Left lung (tissue), 10 donors: ENCODE measurements around the gene DDX31. TPM values are rescaled to one million over a fixed set of nuclear protein-coding genes. Genes with fewer than 3 reads are reported as not detected.

Experiments
- ATAC-seq: fragments of 200-7000 bp; cut with Tn5 transposase; one replicate; pipeline ENCODE4 v1.9.1; 2020; ENCODE audit warnings: moderate library complexity
- DNase-seq, 4 donors: peaks; one replicate each; pipeline ENCODE4 v3.0.0-alpha.2; 2013 to 2020
- H3K27ac ChIP-seq, 2 donors: fragments of 200-600 bp; sonication (generic) in 1 of 2; one replicate each; pipeline versions ENCODE4 v1.5.0 to v1.8.0; 2020 to 2021
- H3K27me3 ChIP-seq, 2 donors: fragments of 200-600 bp; sonication (generic) in 1 of 2; one replicate each; pipeline versions ENCODE4 v1.5.0 to v1.8.0; 2020 to 2021
- H3K36me3 ChIP-seq, 2 donors: fragments of 200-600 bp; sonication (generic) in 1 of 2; one replicate each; pipeline versions ENCODE4 v1.5.0 to v1.8.0; 2020 to 2021
- H3K4me1 ChIP-seq, 2 donors: fragments of 200-600 bp; one replicate each; pipeline ENCODE4 v1.8.0; 2021
- H3K4me3 ChIP-seq, 2 donors: fragments of 200-600 bp; sonication (generic) in 1 of 2; one replicate each; pipeline versions ENCODE4 v1.5.0 to v1.8.0; 2020 to 2021; ENCODE audit warnings: mild to moderate bottlenecking in 1 of 2
- H3K9me3 ChIP-seq, 2 donors: fragments of 200-600 bp; sonication (generic) in 1 of 2; one replicate each; pipeline versions ENCODE4 v1.5.0 to v1.8.0; 2020 to 2021
- intact Hi-C, 2 donors: fragments of 100-400 bp; cut with DNase I; formaldehyde crosslinking; loops; one replicate each; pipeline versions ENCODE4 v1.11.2 to v1.14.2; 2022
- polyA plus RNA-seq, 6 donors: library from polyadenylated mRNA; unstranded; fragments of 120-200 nt; gene quantifications; one replicate each; pipeline ENCODE4 v1.2.1, GENCODE V29; 2013; ENCODE audit not compliant: insufficient read length in 6 of 6
- total RNA-seq, 2 donors: library from RNA; stranded (reverse); fragmentation: NEBNext Ultra II Directional; extraction: Animal tissue kit (Norgen Biotek cat#: 25700); gene quantifications; one replicate each; pipeline ENCODE4 v1.2.1, GENCODE V29; 2021
- TF ChIP-seq, protein P1 (sequence below), 2 donors: fragments of 200-600 bp; sonication (generic) in 1 of 2; IDR thresholded peaks; one replicate each; pipeline versions ENCODE4 v1.5.0 to v1.8.0; 2021; ENCODE audit warnings: antibody characterized with exemption in 2 of 2
- donor health status: DM: no; HTN: yes; CAD: no.
- donor health status: DM: no; HTN: no; CAD: no.

DDX31 gene
- total and polyA plus RNA-seq, 8 donors = 12.0 to 16.5 (median 14.9) TPM

DNA sequence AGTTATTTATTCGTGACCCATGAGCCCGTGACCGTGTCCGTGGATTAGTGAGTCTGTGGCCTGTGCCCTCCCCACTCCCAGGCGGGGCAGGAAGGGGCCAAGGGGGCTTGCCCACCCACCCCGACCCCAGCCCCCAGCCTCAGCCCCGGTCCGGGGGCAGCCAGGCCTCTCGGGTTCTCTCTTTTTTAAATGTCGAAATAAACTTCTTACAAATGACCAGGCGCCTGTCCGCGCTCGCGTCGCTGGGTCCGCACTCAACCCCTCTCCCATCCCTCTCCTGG lies 79.8 kb downstream of the DDX31 start:
- Histone ChIP-seq H3K4me3 (no peak overlapping the region), H3K36me3 (peaks cover 0 to 23% of the 10 kb centered on the region in 2 donors), H3K4me1 (peaks cover 0 to 12% of the 10 kb centered on the region in 2 donors), H3K27ac (no peak overlapping the region), H3K9me3 (no peaks in the 10 kb centered on the region), H3K27me3 (peaks cover 75 to 78% of the 10 kb centered on the region in 2 donors)
- no peak for DNase-seq
- intact Hi-C loops = no loop called here
- no peak for ATAC-seq
- TF ChIP-seq, protein P1, sequence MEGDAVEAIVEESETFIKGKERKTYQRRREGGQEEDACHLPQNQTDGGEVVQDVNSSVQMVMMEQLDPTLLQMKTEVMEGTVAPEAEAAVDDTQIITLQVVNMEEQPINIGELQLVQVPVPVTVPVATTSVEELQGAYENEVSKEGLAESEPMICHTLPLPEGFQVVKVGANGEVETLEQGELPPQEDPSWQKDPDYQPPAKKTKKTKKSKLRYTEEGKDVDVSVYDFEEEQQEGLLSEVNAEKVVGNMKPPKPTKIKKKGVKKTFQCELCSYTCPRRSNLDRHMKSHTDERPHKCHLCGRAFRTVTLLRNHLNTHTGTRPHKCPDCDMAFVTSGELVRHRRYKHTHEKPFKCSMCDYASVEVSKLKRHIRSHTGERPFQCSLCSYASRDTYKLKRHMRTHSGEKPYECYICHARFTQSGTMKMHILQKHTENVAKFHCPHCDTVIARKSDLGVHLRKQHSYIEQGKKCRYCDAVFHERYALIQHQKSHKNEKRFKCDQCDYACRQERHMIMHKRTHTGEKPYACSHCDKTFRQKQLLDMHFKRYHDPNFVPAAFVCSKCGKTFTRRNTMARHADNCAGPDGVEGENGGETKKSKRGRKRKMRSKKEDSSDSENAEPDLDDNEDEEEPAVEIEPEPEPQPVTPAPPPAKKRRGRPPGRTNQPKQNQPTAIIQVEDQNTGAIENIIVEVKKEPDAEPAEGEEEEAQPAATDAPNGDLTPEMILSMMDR (IDR thresholded peaks at IDR 0.05) = no peak

DNA sequence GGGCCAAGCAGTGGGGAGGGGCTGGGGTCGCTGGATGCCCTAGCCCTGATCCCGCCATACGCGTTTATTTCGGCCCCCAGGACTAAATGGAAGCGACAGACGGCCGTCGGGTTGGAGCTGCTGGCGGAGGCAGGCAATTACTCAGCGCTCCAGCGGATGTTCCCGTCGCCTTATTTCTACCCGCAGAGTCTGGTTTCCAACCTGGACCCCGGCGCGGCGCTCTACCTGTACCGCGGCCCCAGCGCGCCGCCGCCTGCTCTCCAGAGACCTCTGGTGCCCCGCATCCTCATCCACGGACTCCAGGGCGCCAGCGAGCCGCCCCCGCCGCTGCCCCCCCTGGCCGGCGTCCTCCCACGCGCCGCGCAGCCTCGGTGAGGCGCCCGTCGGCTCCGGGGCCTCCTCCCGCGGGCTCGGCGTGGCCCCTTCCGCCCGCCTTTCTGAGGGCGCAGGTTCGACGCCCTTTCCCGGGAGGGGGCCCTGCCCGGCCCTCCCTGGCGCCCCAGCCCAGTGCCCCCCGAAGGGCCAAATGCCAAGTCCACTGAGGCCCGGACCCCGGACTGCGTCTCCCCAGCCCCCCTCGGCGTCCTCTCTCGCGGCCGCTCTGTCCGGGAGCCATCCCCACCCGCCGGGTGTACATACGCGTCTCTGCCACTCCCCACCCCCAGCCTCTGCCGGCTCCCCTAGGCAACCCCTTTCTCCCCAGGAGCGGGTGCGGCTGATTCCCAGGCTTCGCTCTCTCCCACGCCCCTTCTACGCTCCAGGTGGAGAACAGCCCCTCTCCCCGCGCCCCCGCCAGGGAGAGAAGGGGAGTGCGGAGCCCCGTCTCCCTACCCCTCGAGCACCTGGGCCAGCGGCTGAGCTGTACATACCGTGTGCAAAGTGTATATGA lies 80.4 kb downstream of the DDX31 start:
- H3K36me3 ChIP-seq = peaks cover 0 to 17% of the 10 kb centered on the region in 2 donors
- intact Hi-C loops = no loop called here
- DNase-seq (no peak), ATAC-seq (no peak)
- H3K27me3 ChIP-seq = peaks cover 80 to 83% of the 10 kb centered on the region in 2 donors
- H3K9me3 ChIP-seq = no peaks in the 10 kb centered on the region
- peaks cover 0 to 12% of the 10 kb centered on the region in 2 donors for H3K4me1 ChIP-seq
- TF ChIP-seq, protein P1 (IDR thresholded peaks at IDR 0.05) = no peak
- H3K4me3 ChIP-seq = no peak overlapping the region
- H3K27ac ChIP-seq = no peak overlapping the region

DNA sequence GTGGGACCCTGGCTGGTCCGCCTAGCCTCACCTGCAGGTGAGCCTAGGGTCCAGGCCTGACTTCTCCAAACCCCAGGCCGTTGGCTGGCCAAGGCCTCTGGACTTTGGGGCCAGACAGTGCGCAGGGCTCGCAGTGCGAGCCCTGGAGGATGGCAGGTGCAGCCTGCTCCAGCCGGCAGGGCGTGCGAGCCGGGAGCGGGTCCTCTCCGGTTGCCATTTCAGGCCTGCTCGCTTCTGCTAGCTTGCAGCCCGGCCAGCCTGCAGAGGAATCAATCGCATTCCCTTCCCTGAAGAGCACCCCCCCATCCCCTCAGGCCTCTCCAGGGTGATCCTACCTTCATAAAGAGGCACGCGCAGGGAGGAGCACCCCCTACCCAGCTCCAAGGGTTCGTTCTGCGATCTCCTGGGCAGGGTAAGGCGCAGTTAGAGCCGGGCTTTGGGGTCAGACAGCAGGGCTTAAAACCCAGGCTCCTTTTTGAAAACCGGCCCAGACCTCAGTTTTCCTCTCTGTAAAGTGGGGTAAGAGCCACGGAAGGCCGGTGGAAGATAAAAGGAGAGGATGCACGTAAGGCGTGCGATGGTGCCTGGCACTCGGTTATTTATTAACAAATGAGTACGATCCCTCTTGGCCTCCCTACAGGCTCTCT lies 81.2 kb downstream of the DDX31 start:
- DNase-seq (no peak), ATAC-seq (no peak)
- H3K9me3 ChIP-seq = no peaks in the 10 kb centered on the region
- no peak overlapping the region for H3K4me3 ChIP-seq
- TF ChIP-seq, protein P1 (IDR thresholded peaks at IDR 0.05) = no peak
- intact Hi-C loops = no loop called here
- H3K27me3 ChIP-seq = peaks cover 88 to 91% of the 10 kb centered on the region in 2 donors
- H3K27ac ChIP-seq = no peak overlapping the region
- H3K4me1 ChIP-seq = peaks cover 0 to 12% of the 10 kb centered on the region in 2 donors
- peaks cover 0 to 9% of the 10 kb centered on the region in 2 donors for H3K36me3 ChIP-seq

DNA sequence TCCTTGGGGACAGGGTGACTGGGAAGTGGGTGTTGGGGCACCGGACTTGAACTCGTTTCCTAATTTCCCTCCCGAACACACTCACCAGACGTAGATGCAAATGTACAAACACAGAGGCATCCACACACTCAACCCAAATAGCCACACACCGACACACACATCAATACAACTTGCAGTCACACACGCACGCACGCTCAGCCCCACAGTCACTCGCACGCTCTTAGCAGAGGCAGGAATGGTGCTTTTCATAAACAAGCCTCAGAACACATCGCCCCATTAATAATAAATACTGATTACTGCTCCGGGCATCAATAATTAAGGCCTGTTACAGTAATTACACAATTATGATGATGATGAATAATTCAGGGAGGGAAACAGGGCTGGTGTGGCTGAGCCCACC lies 81.7 kb downstream of the DDX31 start:
- no peak for DNase-seq
- ATAC-seq = no peak
- Histone ChIP-seq H3K27ac (no peak overlapping the region), H3K9me3 (no peaks in the 10 kb centered on the region), H3K4me1 (peaks cover 0 to 12% of the 10 kb centered on the region in 2 donors), H3K36me3 (peaks cover 0 to 4% of the 10 kb centered on the region in 2 donors), H3K4me3 (no peak overlapping the region), H3K27me3 (peaks cover 93 to 96% of the 10 kb centered on the region in 2 donors)
- TF ChIP-seq, protein P1 (IDR thresholded peaks at IDR 0.05) = no peak
- intact Hi-C loops = no loop called here

DNA sequence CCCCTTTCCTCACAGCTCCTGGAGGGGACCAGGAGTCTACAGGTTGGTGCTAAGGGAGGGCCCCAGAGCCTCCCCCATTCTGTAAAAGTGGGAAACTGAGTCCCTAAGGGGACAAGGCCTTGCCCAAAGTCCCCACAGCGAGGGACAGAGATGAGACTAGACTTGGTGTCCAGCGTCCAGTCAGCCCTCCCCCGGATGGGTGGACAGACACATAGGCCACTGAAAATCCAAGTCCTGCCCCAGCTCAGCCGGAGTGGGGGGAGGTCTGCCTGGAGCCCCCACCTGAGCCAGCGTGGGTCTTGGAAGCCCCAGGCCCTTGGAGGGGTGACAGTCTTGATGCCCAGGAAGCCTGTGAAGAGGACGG lies 82.2 kb downstream of the DDX31 start:
- intact Hi-C loops = no loop called here
- Histone ChIP-seq H3K4me1 (peaks cover 0 to 12% of the 10 kb centered on the region in 2 donors), H3K27me3 (peaks cover 99 to 100% of the 10 kb centered on the region in 2 donors), H3K9me3 (no peaks in the 10 kb centered on the region), H3K27ac (no peak overlapping the region), H3K4me3 (no peak overlapping the region), H3K36me3 (no peaks in the 10 kb centered on the region)
- TF ChIP-seq, protein P1 (IDR thresholded peaks at IDR 0.05) = no peak
- DNase-seq (no peak), ATAC-seq (no peak)
